GM18907 (cell line): ENCODE measurements around the gene KMT2A.
A peak's percentile ranks its signal among the peaks of the same experiment; 100 is the strongest.
"Not testable (repeated sequence)": the region's sequence is repeated elsewhere in the genome, so short reads cannot be mapped to it uniquely, and the experiment has no call there.

Experiments
- ATAC-seq: cut with Tn5 transposase; IDR thresholded peaks from one replicate; pipeline ENCODE4 v1.9.1; 2021; ENCODE audit warnings: mild to moderate bottlenecking, moderate library complexity; ENCODE audit not compliant: unreplicated experiment

Gene KMT2A

GRCh38 chr11:118481238-118481637 is 44.9 kb downstream of the KMT2A start:
- ATAC-seq: not testable (repeated sequence)

GRCh38 chr11:118484405-118484804 is 48.1 kb downstream of the KMT2A start:
- no peak for ATAC-seq

GRCh38 chr11:118485273-118485672 is 49.0 kb downstream of the KMT2A start:
- ATAC-seq: no peak

- no peak for ATAC-seq
These were observed 52.3 kb downstream of the KMT2A start for GRCh38 chr11:118488480-118489109.

GRCh38 chr11:118491041-118491440 is 54.7 kb downstream of the KMT2A start:
- no peak for ATAC-seq

GRCh38 chr11:118497831-118498230 is 61.5 kb downstream of the KMT2A start:
- ATAC-seq: no peak

GRCh38 chr11:118503216-118503615 is 66.9 kb downstream of the KMT2A start:
- no peak for ATAC-seq

GRCh38 chr11:118511601-118512000 is 75.3 kb downstream of the KMT2A start:
- ATAC-seq: no peak

GRCh38 chr11:118514103-118514502 is 77.8 kb downstream of the KMT2A start:
- ATAC-seq: no peak

- ATAC-seq: no peak
These were observed 83.3 kb downstream of the KMT2A start for GRCh38 chr11:118519549-118519948.

GRCh38 chr11:118521892-118522311 is 85.6 kb downstream of the KMT2A start:
- ATAC-seq: no peak

- no peak for ATAC-seq
These were observed 86.3 kb downstream of the KMT2A start for GRCh38 chr11:118522571-118523072.

GRCh38 chr11:118524356-118524755 is 88.1 kb downstream of the KMT2A start:
- no peak for ATAC-seq

- ATAC-seq: no peak
These were observed 88.6 kb downstream of the KMT2A start for GRCh38 chr11:118524757-118525470.

GRCh38 chr11:118526688-118527087 is 90.4 kb downstream of the KMT2A start:
- no peak for ATAC-seq

GRCh38 chr11:118527109-118527508 is 90.8 kb downstream of the KMT2A start, which contains the start of gene TTC36:
TSS of gene TTC36 (plus strand) at chr11:118527474. CDS start at chr11:118527495, 21 bp downstream.
- ATAC-seq: no peak

GRCh38 chr11:118528511-118528910 is 92.2 kb downstream of the KMT2A start:
- ATAC-seq: no peak

- no peak for ATAC-seq
These were observed 93.4 kb downstream of the KMT2A start for GRCh38 chr11:118529584-118530175.

- ATAC-seq: no peak
These were observed 93.9 kb downstream of the KMT2A start for GRCh38 chr11:118530180-118530682.

- peak; percentile 64 for ATAC-seq
These were observed 94.6 kb downstream of the KMT2A start, which contains the start of gene TMEM25 for GRCh38 chr11:118530683-118531596. TSS of gene TMEM25 (plus strand) at chr11:118531192. CDS start at chr11:118531802, 610 bp downstream.
